Kidney (tissue), 14 donors: ENCODE results near the gene PIK3R3. TPM values are rescaled to one million over a fixed set of nuclear protein-coding genes. Genes with fewer than 3 reads are reported as not detected.

Experiments
- DNase-seq, 5 donors: peaks; one replicate each; pipeline ENCODE4 v3.0.0-alpha.2; 2013 to 2020
- FAIRE-seq: peaks from 2 replicates; lab custom pipeline; 2012; peaks lifted over from hg19 to GRCh38; lab: Jason Lieb, UNC
- H3K27ac ChIP-seq, 2 donors: one replicate each; pipeline ENCODE4 v1.7.0; 2013; ENCODE audit warnings: low read depth in 2 of 2, low read length in 2 of 2, inconsistent platforms in 1 of 2
- H3K27me3 ChIP-seq: one replicate; pipeline ENCODE4 v1.7.1; 2013; ENCODE audit warnings: low read length, inconsistent platforms; ENCODE audit not compliant: control insufficient read depth, insufficient read depth
- H3K36me3 ChIP-seq, 3 donors: one replicate each; pipeline versions ENCODE4 v1.7.0 to v1.7.1; 2013; ENCODE audit warnings: low read length in 3 of 3, control low read depth in 1 of 3, inconsistent platforms in 1 of 3; ENCODE audit not compliant: insufficient read depth in 3 of 3, control insufficient read depth in 2 of 3
- H3K4me1 ChIP-seq, 3 donors: one replicate each; pipeline versions ENCODE4 v1.7.0 to v1.7.1; 2013; ENCODE audit warnings: low read length in 3 of 3, inconsistent platforms in 1 of 3, low read depth in 1 of 3; ENCODE audit not compliant: control insufficient read depth in 2 of 3, insufficient read depth in 2 of 3
- H3K4me3 ChIP-seq, 3 donors: one replicate each; pipeline versions ENCODE4 v1.7.0 to v1.8.1; 2013; ENCODE audit warnings: low read length in 3 of 3, control low read depth in 1 of 3, inconsistent platforms in 1 of 3
- H3K9ac ChIP-seq, 3 donors: one replicate each; pipeline versions ENCODE4 v1.7.0 to v1.7.1; 2013; ENCODE audit warnings: low read length in 3 of 3, control low read depth in 1 of 3, inconsistent platforms in 1 of 3
- H3K9me3 ChIP-seq, 3 donors: one replicate each; pipeline versions ENCODE4 v1.7.0 to v1.7.1; 2013; ENCODE audit warnings: low read length in 3 of 3, control low read depth in 1 of 3, inconsistent platforms in 1 of 3; ENCODE audit not compliant: control insufficient read depth in 2 of 3, insufficient read depth in 1 of 3
- intact Hi-C: fragments of 100-400 bp; cut with DNase I; formaldehyde crosslinking; loops from one replicate; pipeline ENCODE4 v1.11.1; 2022
- polyA plus RNA-seq: library from polyadenylated mRNA; stranded (reverse); fragments of 350-450 nt; fragmentation: Illumina TruSeq; extraction: RNeasy Lipid Tissue Mini Kit (QIAGEN cat#74804); gene quantifications from one replicate; pipeline ENCODE4 v1.2.3, GENCODE V29; 2014; ENCODE audit warnings: low read depth, low replicate concordance; ENCODE audit not compliant: insufficient read depth
- total RNA-seq: library from RNA; stranded (reverse); fragmentation: NEBNext Ultra II Directional; extraction: Animal tissue kit (Norgen Biotek cat#: 25700); gene quantifications from one replicate; pipeline ENCODE4 v1.2.1, GENCODE V29; 2021
- TF ChIP-seq, protein P1 (sequence below): IDR thresholded peaks from 3 replicates; pipeline ENCODE4 v1.5.1; 2012; ENCODE audit warnings: mild to moderate bottlenecking, moderate library complexity, borderline replicate concordance; ENCODE audit not compliant: insufficient read depth; ENCODE audit errors: extremely low read depth
- donor health status: control.
- donor health status: control.
- donor health status: control.
- donor health status: control.
- donor health status: control.
- donor health status: DM: yes; HTN: yes; CAD: no.
- donor health status: Normal renal cell carcinoma (clear cell type).

Gene PIK3R3
- total and polyA plus RNA-seq, 2 donors from 2014 or later: 9.7 to 44.2 TPM

DNA sequence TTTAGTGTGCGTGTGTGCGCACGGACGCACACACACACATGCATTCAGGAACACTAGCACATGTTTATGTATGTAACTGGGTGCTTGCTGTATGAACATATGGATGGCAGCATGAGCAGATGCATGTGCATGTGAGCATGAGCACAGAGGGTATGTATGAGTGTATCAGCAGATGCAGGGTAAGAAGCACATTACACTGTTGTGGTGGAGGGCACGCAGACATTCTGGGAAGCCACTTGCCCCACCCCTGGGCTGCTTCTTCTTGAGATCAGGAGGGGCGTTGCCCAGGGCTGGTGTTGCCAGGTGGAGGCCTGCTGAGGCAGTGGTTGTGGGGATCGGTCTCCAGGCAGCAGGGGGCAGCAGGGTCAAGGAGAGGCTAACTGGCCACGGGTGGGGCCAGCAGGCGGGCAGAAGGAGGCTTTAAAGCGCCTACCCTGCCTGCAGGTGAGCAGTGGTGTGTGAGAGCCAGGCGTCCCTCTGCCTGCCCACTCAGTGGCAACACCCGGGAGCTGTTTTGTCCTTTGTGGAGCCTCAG, 47.7 kb upstream of the PIK3R3 start:
- Histone ChIP-seq H3K36me3 (peaks cover 0 to under 1% (median 0%) of the 10 kb centered on the region in 3 donors), H3K4me3 (peak overlapping the region in 2 of 3 donors; percentile 60 to 66), H3K4me1 (peaks cover 2 to 37% (median 33%) of the 10 kb centered on the region in 3 donors), H3K9me3 (no peaks in the 10 kb centered on the region), H3K27me3 (no peaks in the 10 kb centered on the region), H3K27ac (peak overlapping the region; percentile 80 to 92), H3K9ac (peak overlapping the region in 1 of 3 donors; percentile 78)
- FAIRE-seq (no peak), DNase-seq (peak in 4 of 5 donors; percentile 39 to 93 (median 54))
- TF ChIP-seq, protein P1, sequence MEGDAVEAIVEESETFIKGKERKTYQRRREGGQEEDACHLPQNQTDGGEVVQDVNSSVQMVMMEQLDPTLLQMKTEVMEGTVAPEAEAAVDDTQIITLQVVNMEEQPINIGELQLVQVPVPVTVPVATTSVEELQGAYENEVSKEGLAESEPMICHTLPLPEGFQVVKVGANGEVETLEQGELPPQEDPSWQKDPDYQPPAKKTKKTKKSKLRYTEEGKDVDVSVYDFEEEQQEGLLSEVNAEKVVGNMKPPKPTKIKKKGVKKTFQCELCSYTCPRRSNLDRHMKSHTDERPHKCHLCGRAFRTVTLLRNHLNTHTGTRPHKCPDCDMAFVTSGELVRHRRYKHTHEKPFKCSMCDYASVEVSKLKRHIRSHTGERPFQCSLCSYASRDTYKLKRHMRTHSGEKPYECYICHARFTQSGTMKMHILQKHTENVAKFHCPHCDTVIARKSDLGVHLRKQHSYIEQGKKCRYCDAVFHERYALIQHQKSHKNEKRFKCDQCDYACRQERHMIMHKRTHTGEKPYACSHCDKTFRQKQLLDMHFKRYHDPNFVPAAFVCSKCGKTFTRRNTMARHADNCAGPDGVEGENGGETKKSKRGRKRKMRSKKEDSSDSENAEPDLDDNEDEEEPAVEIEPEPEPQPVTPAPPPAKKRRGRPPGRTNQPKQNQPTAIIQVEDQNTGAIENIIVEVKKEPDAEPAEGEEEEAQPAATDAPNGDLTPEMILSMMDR: peak; percentile 29
- intact Hi-C loops: loop anchor here (5.0 kb wide), 1 partner anchor 138 kb away; no protein-coding TSS in a partner anchor

GRCh38 chr1:46179138-46180081, 47.0 kb upstream of the PIK3R3 start:
- DNase-seq: peak in 4 of 5 donors; percentile 85 to 97 (median 90)
- peak overlapping the region in 1 of 2 donors; percentile 4 for H3K27ac ChIP-seq
- no peak overlapping the region for H3K4me3 ChIP-seq
- no peaks in the 10 kb centered on the region for H3K36me3 ChIP-seq
- H3K27me3 ChIP-seq: no peaks in the 10 kb centered on the region
- TF ChIP-seq, protein P1: peak; percentile 95
- no peaks in the 10 kb centered on the region for H3K9me3 ChIP-seq
- FAIRE-seq: no peak
- H3K9ac ChIP-seq: no peak overlapping the region
- H3K4me1 ChIP-seq: peaks cover 2 to 35% (median 31%) of the 10 kb centered on the region in 3 donors
- intact Hi-C loops: loop anchor here (5.0 kb wide), 1 partner anchor 137 kb away; no protein-coding TSS in a partner anchor

DNA sequence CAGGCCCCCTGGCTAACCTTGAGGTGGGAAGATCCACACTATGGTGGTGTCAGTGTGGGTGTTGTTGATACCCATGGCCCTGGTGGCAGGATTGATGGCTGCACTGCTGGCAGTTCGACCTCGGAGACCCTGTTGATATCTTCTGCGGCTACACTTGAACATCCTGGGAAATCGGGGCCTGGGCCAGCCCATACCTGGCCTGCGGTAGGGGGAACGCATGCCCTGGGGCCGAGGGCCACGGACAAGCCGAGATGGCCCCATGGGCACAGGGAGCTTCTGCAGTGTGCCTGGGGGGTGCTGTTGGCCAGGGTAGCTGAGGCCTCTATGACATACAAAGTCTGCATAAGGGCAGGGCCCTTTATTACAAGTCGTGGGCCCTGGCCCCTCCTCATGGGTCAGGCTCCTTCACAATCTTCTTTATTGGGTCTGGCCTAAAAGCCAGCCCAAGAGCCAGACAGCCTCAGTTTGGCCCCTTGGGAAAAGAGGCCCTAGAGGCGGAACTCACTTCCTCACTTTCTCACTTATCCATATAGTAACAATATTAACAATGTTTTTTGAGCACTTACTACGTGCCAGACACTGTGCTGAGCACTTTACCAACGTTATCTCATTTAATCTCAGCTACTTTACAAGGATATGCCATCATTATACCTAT, 43.9 kb upstream of the PIK3R3 start, which contains the start of gene P3R3URF:
Gene P3R3URF, minus strand, starts transcription at position 278 of the 655 bp plus-strand sequence. Its CDS starts 17 bp downstream, at position 261.
- intact Hi-C loops: no loop called here
- Histone ChIP-seq H3K4me1 (peaks cover 2 to 36% (median 27%) of the 10 kb centered on the region in 3 donors), H3K9me3 (no peaks in the 10 kb centered on the region), H3K36me3 (no peaks in the 10 kb centered on the region), H3K27me3 (no peaks in the 10 kb centered on the region), H3K4me3 (peak within 1 kb of the TSS in 1 of 3 donors; percentile 6), H3K9ac (peak within 1 kb of the TSS in 1 of 3 donors; percentile 71), H3K27ac (peak within 1 kb of the TSS; percentile 82 to 86)
- no peak for FAIRE-seq
- no peak for DNase-seq
- TF ChIP-seq, protein P1: no peak
